Measurements from ENCODE around the gene TJAP1.

The TJAP1 gene

GRCh38 chr6:43510827-43511163, 33.4 kb downstream of the TJAP1 start:
- Histone ChIP-seq H3K79me2 (ENCODE audit: insufficient read depth, low read length) (peaks cover 20% of the 10 kb centered on the region), H4K20me1 (ENCODE audit: insufficient read depth, low read length) (peaks cover 14% of the 10 kb centered on the region), H3K36me3 (ENCODE audit: insufficient read depth, low read length) (peaks cover 56% of the 10 kb centered on the region), H3K27ac (ENCODE audit: low read length) (no peak overlapping the region), H2AFZ (ENCODE audit: low read depth, low read length) (no peak overlapping the region), H3K27me3 (ENCODE audit: insufficient read depth, low read length, poor library complexity) (no peaks in the 10 kb centered on the region), H3K9ac (ENCODE audit: low read depth, low read length) (no peak overlapping the region), H3K4me3 (ENCODE audit: low read depth in 1 of 2, low read length in 2 of 2) (no peak overlapping the region), H3K4me1 (ENCODE audit: insufficient read depth, low read length) (peaks cover 17% of the 10 kb centered on the region), H3K9me3 (ENCODE audit: insufficient read depth, low read length, severe bottlenecking) (no peaks in the 10 kb centered on the region), H3K4me2 (ENCODE audit: insufficient read depth, low read length) (no peak overlapping the region)
- no peak for TF ChIP-seq EZH2 (IDR thresholded peaks at IDR 0.05; ENCODE audit: borderline replicate concordance, low read depth, low read length, severe bottlenecking)
- TF ChIP-seq CTCF (IDR thresholded peaks at IDR 0.05; ENCODE audit: borderline replicate concordance, extremely low read depth, low read length, poor library complexity, severe bottlenecking) = no peak
- no peak for ATAC-seq (ENCODE audit: insufficient read depth, low read depth)
- no peak for DNase-seq

- TF ChIP-seq CTCF (IDR thresholded peaks at IDR 0.05; ENCODE audit: borderline replicate concordance, extremely low read depth, low read length, poor library complexity, severe bottlenecking) (no peak), EZH2 (IDR thresholded peaks at IDR 0.05; ENCODE audit: borderline replicate concordance, low read depth, low read length, severe bottlenecking) (no peak)
- peaks cover 20% of the 10 kb centered on the region for H3K4me1 ChIP-seq (ENCODE audit: insufficient read depth, low read length)
- H3K36me3 ChIP-seq (ENCODE audit: insufficient read depth, low read length) = peaks cover 55% of the 10 kb centered on the region
- no peaks in the 10 kb centered on the region for H3K9me3 ChIP-seq (ENCODE audit: insufficient read depth, low read length, severe bottlenecking)
- peaks cover 16% of the 10 kb centered on the region for H4K20me1 ChIP-seq (ENCODE audit: insufficient read depth, low read length)
- H3K27ac ChIP-seq (ENCODE audit: low read length) = no peak overlapping the region
- no peak for DNase-seq
- H3K4me3 ChIP-seq (ENCODE audit: low read depth in 1 of 2, low read length in 2 of 2) = no peak overlapping the region
- no peak overlapping the region for H3K9ac ChIP-seq (ENCODE audit: low read depth, low read length)
- no peak for ATAC-seq (ENCODE audit: insufficient read depth, low read depth)
- H3K4me2 ChIP-seq (ENCODE audit: insufficient read depth, low read length) = no peak overlapping the region
- H2AFZ ChIP-seq (ENCODE audit: low read depth, low read length) = no peak overlapping the region
- H3K79me2 ChIP-seq (ENCODE audit: insufficient read depth, low read length) = peaks cover 30% of the 10 kb centered on the region
- H3K27me3 ChIP-seq (ENCODE audit: insufficient read depth, low read length, poor library complexity) = no peaks in the 10 kb centered on the region
These were observed 34.5 kb downstream of the TJAP1 start for GRCh38 chr6:43511824-43512415.

- H3K9me3 ChIP-seq (ENCODE audit: insufficient read depth, low read length, severe bottlenecking) = no peaks in the 10 kb centered on the region
- H3K4me3 ChIP-seq (ENCODE audit: low read depth in 1 of 2, low read length in 2 of 2) = peak overlapping the region; percentile 82 to 85
- no peaks in the 10 kb centered on the region for H3K27me3 ChIP-seq (ENCODE audit: insufficient read depth, low read length, poor library complexity)
- DNase-seq (no peak), ATAC-seq (ENCODE audit: insufficient read depth, low read depth) (no peak)
- H4K20me1 ChIP-seq (ENCODE audit: insufficient read depth, low read length) = peaks cover 20% of the 10 kb centered on the region
- peak overlapping the region; percentile 85 for H3K9ac ChIP-seq (ENCODE audit: low read depth, low read length)
- peak overlapping the region; percentile 89 for H3K4me2 ChIP-seq (ENCODE audit: insufficient read depth, low read length)
- peaks cover 39% of the 10 kb centered on the region for H3K4me1 ChIP-seq (ENCODE audit: insufficient read depth, low read length)
- H3K36me3 ChIP-seq (ENCODE audit: insufficient read depth, low read length) = peaks cover 71% of the 10 kb centered on the region
- H2AFZ ChIP-seq (ENCODE audit: low read depth, low read length) = no peak overlapping the region
- peak overlapping the region; percentile 87 for H3K27ac ChIP-seq (ENCODE audit: low read length)
- peaks cover 58% of the 10 kb centered on the region for H3K79me2 ChIP-seq (ENCODE audit: insufficient read depth, low read length)
- TF ChIP-seq EZH2 (IDR thresholded peaks at IDR 0.05; ENCODE audit: borderline replicate concordance, low read depth, low read length, severe bottlenecking) = no peak
- no peak for TF ChIP-seq CTCF (IDR thresholded peaks at IDR 0.05; ENCODE audit: borderline replicate concordance, extremely low read depth, low read length, poor library complexity, severe bottlenecking)
These were observed 38.4 kb downstream of the TJAP1 start for GRCh38 chr6:43515808-43516207.

GRCh38 chr6:43516367-43516696, 39.0 kb downstream of the TJAP1 start:
- ATAC-seq (ENCODE audit: insufficient read depth, low read depth) = no peak
- H3K27ac ChIP-seq (ENCODE audit: low read length) = peak overlapping the region; percentile 87
- no peak for TF ChIP-seq CTCF (IDR thresholded peaks at IDR 0.05; ENCODE audit: borderline replicate concordance, extremely low read depth, low read length, poor library complexity, severe bottlenecking)
- TF ChIP-seq EZH2 (IDR thresholded peaks at IDR 0.05; ENCODE audit: borderline replicate concordance, low read depth, low read length, severe bottlenecking) = no peak
- peaks cover 71% of the 10 kb centered on the region for H3K36me3 ChIP-seq (ENCODE audit: insufficient read depth, low read length)
- DNase-seq = no peak
- H3K27me3 ChIP-seq (ENCODE audit: insufficient read depth, low read length, poor library complexity) = no peaks in the 10 kb centered on the region
- H3K4me1 ChIP-seq (ENCODE audit: insufficient read depth, low read length) = peaks cover 39% of the 10 kb centered on the region
- no peaks in the 10 kb centered on the region for H3K9me3 ChIP-seq (ENCODE audit: insufficient read depth, low read length, severe bottlenecking)
- H3K9ac ChIP-seq (ENCODE audit: low read depth, low read length) = peak overlapping the region; percentile 85
- H3K79me2 ChIP-seq (ENCODE audit: insufficient read depth, low read length) = peaks cover 58% of the 10 kb centered on the region
- peaks cover 20% of the 10 kb centered on the region for H4K20me1 ChIP-seq (ENCODE audit: insufficient read depth, low read length)
- H3K4me3 ChIP-seq (ENCODE audit: low read depth in 1 of 2, low read length in 2 of 2) = peak overlapping the region; percentile 82 to 85
- H3K4me2 ChIP-seq (ENCODE audit: insufficient read depth, low read length) = peak overlapping the region; percentile 89
- peak overlapping the region; percentile 87 for H2AFZ ChIP-seq (ENCODE audit: low read depth, low read length)

All from DND-41 (cell line).